Measurements from ENCODE around the gene KRT27. TPM values are rescaled to one million over a fixed set of nuclear protein-coding genes. Genes with fewer than 3 reads are reported as not detected.

KRT27 gene
- total and polyA plus RNA-seq, 10 of the 15 experiments (the other 5 are each of a cell fraction or from before 2014, with no cell fraction given): not detected

DNA sequence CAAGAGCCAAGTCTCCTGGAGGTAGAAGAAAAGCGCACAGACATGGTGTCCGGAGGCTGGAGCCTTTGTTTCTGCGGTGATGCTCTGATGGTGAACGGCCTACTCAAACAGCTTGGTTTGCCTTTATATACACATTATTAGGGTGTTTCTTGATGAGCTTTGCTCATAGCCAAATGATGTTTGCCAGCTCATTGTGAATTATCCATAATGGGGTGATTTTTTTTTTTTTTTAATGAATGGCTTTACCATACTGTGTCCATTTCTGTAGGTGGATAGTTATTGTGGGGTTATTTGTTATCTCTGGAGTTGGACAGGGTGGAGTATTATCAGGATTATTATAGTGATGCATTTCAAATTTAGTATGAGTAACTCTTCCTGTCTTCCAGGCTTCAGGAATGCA is at the start of gene KRT27 (continued):
- TF ChIP-seq, protein P1, sequence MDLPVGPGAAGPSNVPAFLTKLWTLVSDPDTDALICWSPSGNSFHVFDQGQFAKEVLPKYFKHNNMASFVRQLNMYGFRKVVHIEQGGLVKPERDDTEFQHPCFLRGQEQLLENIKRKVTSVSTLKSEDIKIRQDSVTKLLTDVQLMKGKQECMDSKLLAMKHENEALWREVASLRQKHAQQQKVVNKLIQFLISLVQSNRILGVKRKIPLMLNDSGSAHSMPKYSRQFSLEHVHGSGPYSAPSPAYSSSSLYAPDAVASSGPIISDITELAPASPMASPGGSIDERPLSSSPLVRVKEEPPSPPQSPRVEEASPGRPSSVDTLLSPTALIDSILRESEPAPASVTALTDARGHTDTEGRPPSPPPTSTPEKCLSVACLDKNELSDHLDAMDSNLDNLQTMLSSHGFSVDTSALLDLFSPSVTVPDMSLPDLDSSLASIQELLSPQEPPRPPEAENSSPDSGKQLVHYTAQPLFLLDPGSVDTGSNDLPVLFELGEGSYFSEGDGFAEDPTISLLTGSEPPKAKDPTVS (IDR thresholded peaks at IDR 0.05; ENCODE audit: low read depth, low read length): no peak
- TF ChIP-seq RCOR1 (conservative IDR thresholded peaks at IDR 0.05; ENCODE audit: low read depth, low read length): no peak
- no peak for TF ChIP-seq SREBF1 (IDR thresholded peaks at IDR 0.05; ENCODE audit: low read length)

DNA sequence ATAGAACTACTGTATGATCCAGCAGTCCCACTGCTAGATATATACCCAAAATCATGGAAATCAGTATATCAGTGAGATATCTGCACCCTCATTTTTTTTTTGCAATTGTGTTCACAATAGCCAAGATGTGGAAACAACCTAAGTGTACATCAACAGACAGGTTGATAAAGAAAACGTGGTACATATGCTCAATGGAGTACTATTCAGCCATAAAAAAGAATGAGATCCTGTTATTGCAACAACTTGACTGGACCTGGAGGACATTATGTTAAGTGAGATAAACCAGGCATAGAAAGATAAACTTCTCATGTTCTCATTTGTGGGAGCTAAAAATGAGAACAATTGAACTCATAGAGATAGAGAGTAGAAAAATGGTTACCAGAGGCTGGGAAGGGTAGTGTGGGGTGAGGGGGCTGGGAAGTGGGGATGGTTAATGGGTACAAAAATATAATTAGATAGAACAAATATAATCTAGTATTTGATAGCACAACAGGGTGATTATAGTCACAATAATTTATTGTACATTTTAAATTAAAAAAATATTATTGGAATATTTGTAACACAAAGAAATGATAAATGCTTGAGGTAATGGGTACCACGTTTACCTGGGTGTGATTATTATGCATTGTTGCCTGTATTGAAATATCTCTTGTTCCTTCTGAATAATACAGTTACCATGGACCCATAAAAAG is 47.9 kb upstream of the KRT27 start:
- Histone ChIP-seq H4K20me1 (ENCODE audit: control insufficient read depth, insufficient read depth) (no peaks in the 10 kb centered on the region), H3K27me3 (replicated peaks in 1 of 2; ENCODE audit: control insufficient read depth in 2 of 2, insufficient read depth in 2 of 2, low read length in 1 of 2) (no peaks in the 10 kb centered on the region), H3K4me1 (ENCODE audit: control insufficient read depth, insufficient read depth, low read length) (no peaks in the 10 kb centered on the region), H3K4me3 (no peak overlapping the region), H3K36me3 (ENCODE audit: control insufficient read depth in 2 of 2, insufficient read depth in 2 of 2, low read length in 1 of 2) (no peaks in the 10 kb centered on the region), H3K9me3 (replicated peaks; ENCODE audit: control insufficient read depth, insufficient read depth, low read length) (no peaks in the 10 kb centered on the region), H3K4me2 (ENCODE audit: control insufficient read depth, insufficient read depth) (no peak overlapping the region), H3K27ac (ENCODE audit: control insufficient read depth, insufficient read depth) (no peak overlapping the region), H3K79me2 (ENCODE audit: control insufficient read depth, insufficient read depth, low read length) (no peaks in the 10 kb centered on the region), H2AFZ (ENCODE audit: control insufficient read depth, low read depth, low read length) (no peak overlapping the region), H3K9ac (ENCODE audit: control insufficient read depth, insufficient read depth, low read length) (no peak overlapping the region)
- FAIRE-seq (no peak), DNase-seq (ENCODE audit: low read depth, low spot score) (no peak), ATAC-seq (no peak)
- in situ Hi-C loops (cut with MboI) (no loop called here), intact Hi-C loops (cut with micrococcal nuclease; ENCODE audit: unreplicated experiment) (no loop called here)
- ChIA-PET SMC1A (ENCODE audit: uncharacterized antibody, unreplicated experiment) (no interaction called here), POLR2A (no interaction called here), CTCF (interaction anchor here (1.0 kb wide), 1 partner anchor 11 kb away, joined by 3 read pairs; no protein-coding TSS in a partner anchor), RAD21 (ENCODE audit: unreplicated experiment) (no interaction called here)
- TF ChIP-seq ZNF622 (IDR thresholded peaks at IDR 0.05): no peak
- TF ChIP-seq CEBPB (IDR thresholded peaks at IDR 0.05; ENCODE audit: borderline replicate concordance in 1 of 2, low read depth in 2 of 2, low read length in 2 of 2): no peak
- TF ChIP-seq, protein P2, sequence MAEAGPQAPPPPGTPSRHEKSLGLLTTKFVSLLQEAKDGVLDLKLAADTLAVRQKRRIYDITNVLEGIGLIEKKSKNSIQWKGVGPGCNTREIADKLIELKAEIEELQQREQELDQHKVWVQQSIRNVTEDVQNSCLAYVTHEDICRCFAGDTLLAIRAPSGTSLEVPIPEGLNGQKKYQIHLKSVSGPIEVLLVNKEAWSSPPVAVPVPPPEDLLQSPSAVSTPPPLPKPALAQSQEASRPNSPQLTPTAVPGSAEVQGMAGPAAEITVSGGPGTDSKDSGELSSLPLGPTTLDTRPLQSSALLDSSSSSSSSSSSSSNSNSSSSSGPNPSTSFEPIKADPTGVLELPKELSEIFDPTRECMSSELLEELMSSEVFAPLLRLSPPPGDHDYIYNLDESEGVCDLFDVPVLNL (IDR thresholded peaks at IDR 0.05; ENCODE audit: low read depth, low read length): no peak
- TF ChIP-seq, protein P3, sequence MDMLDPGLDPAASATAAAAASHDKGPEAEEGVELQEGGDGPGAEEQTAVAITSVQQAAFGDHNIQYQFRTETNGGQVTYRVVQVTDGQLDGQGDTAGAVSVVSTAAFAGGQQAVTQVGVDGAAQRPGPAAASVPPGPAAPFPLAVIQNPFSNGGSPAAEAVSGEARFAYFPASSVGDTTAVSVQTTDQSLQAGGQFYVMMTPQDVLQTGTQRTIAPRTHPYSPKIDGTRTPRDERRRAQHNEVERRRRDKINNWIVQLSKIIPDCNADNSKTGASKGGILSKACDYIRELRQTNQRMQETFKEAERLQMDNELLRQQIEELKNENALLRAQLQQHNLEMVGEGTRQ (IDR thresholded peaks at IDR 0.05; ENCODE audit: borderline replicate concordance, low read depth, low read length): no peak
- TF ChIP-seq IKZF2 (IDR thresholded peaks at IDR 0.05): no peak
- TF ChIP-seq EGR1 (IDR thresholded peaks at IDR 0.05; ENCODE audit: borderline replicate concordance in 1 of 2, low read depth in 2 of 2, low read length in 2 of 2): no peak
- no peak for TF ChIP-seq SUPT20H (IDR thresholded peaks at IDR 0.05; ENCODE audit: borderline replicate concordance, control insufficient read depth, low read depth, low read length)
- TF ChIP-seq STAT3 (IDR thresholded peaks at IDR 0.05; ENCODE audit: low read depth, low read length): no peak
- TF ChIP-seq, protein P4, sequence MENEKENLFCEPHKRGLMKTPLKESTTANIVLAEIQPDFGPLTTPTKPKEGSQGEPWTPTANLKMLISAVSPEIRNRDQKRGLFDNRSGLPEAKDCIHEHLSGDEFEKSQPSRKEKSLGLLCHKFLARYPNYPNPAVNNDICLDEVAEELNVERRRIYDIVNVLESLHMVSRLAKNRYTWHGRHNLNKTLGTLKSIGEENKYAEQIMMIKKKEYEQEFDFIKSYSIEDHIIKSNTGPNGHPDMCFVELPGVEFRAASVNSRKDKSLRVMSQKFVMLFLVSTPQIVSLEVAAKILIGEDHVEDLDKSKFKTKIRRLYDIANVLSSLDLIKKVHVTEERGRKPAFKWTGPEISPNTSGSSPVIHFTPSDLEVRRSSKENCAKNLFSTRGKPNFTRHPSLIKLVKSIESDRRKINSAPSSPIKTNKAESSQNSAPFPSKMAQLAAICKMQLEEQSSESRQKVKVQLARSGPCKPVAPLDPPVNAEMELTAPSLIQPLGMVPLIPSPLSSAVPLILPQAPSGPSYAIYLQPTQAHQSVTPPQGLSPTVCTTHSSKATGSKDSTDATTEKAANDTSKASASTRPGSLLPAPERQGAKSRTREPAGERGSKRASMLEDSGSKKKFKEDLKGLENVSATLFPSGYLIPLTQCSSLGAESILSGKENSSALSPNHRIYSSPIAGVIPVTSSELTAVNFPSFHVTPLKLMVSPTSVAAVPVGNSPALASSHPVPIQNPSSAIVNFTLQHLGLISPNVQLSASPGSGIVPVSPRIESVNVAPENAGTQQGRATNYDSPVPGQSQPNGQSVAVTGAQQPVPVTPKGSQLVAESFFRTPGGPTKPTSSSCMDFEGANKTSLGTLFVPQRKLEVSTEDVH (IDR thresholded peaks at IDR 0.05; ENCODE audit: low read depth, partially characterized antibody): no peak
- no peak for TF ChIP-seq FOXK2 (IDR thresholded peaks at IDR 0.05)
- TF ChIP-seq CBFB (IDR thresholded peaks at IDR 0.05; ENCODE audit: low read depth): no peak
- TF ChIP-seq TBL1XR1 (IDR thresholded peaks at IDR 0.05; ENCODE audit: low read depth, low read length): no peak
- BruUV-seq (replicated peaks): no TSS peak
- WGBS (ENCODE audit: insufficient coverage, insufficient replicate concordance, low lambda C conversion rate, missing lambda C conversion rate): 70% methylated on average over 2 of the region's 2 CpGs

All from GM12878 (cell line).